Prostate gland (tissue), 2 donors: ENCODE measurements around the gene CEP128. TPM values are rescaled to one million over a fixed set of nuclear protein-coding genes. Genes with fewer than 3 reads are reported as not detected.

Experiments used
- DNase-seq: peaks from one replicate; pipeline ENCODE4 v3.0.0-alpha.2; 2019; ENCODE audit warnings: low spot score
- H3K27ac ChIP-seq, 2 donors: fragments of 200-600 bp; sonication (generic); 2 replicates each; pipeline ENCODE4 v1.5.1; 2017 to 2019
- H3K27me3 ChIP-seq: fragments of 200-600 bp; sonication (generic); replicated peaks from 2 replicates; pipeline ENCODE4 v1.5.1; 2019; ENCODE audit not compliant: insufficient read depth
- H3K36me3 ChIP-seq, 2 donors: fragments of 200-600 bp; sonication (generic); 1 replicate in 1 of 2; 2 replicates in 1 of 2; pipeline versions ENCODE4 v1.5.1 to v1.8.1; 2017 to 2019
- H3K4me1 ChIP-seq: fragments of 200-600 bp; sonication (generic); replicated peaks from 2 replicates; pipeline ENCODE4 v1.5.1; 2019
- H3K4me3 ChIP-seq, 2 donors: fragments of 200-600 bp; sonication (generic); 2 replicates each; pipeline ENCODE4 v1.5.1; 2017 to 2019
- H3K9me3 ChIP-seq: fragments of 200-600 bp; sonication (generic); 2 replicates; pipeline ENCODE4 v1.5.1; 2017
- POLR2A ChIP-seq: fragments of 450-650 bp; IDR thresholded peaks from one replicate; pipeline ENCODE4 v1.6.1; 2016; ENCODE audit warnings: antibody characterized with exemption, mild to moderate bottlenecking
- POLR2AphosphoS5 ChIP-seq: sonication (generic); formaldehyde crosslinking; IDR thresholded peaks from one replicate; pipeline ENCODE4 v1.6.1; 2017; ENCODE audit warnings: antibody characterized with exemption
- WGBS: methylation state at CpG from one replicate; pipeline ENCODE4 v1.1.5; 2018; 5-methylcytosine and 5-hydroxymethylcytosine counted together
- intact Hi-C: fragments of 100-400 bp; cut with DNase I; formaldehyde crosslinking; loops from one replicate; pipeline ENCODE4 v1.14.2; 2022
- total RNA-seq, 2 donors: library from RNA; depleted of rRNA; stranded (reverse); fragments of >200 nt; gene quantifications; one replicate each; pipeline ENCODE4 v1.1.0, GENCODE V29; 2016
- TF ChIP-seq, protein P1 (sequence below), 4 experiments: fragments of 200-600 bp in 2 of 4; fragments of 450-650 bp in 2 of 4; sonication (generic) in 2 of 4; IDR thresholded peaks; 1 replicate in 3 of 4; 2 replicates in 1 of 4; pipeline ENCODE4 v1.5.1; 2016 to 2019; ENCODE audit warnings: antibody characterized with exemption in 4 of 4, mild to moderate bottlenecking in 2 of 4, moderate library complexity in 2 of 4

Gene CEP128
- total RNA-seq, 2 donors from 2014 or later: 6.4 to 7.3 TPM

DNA sequence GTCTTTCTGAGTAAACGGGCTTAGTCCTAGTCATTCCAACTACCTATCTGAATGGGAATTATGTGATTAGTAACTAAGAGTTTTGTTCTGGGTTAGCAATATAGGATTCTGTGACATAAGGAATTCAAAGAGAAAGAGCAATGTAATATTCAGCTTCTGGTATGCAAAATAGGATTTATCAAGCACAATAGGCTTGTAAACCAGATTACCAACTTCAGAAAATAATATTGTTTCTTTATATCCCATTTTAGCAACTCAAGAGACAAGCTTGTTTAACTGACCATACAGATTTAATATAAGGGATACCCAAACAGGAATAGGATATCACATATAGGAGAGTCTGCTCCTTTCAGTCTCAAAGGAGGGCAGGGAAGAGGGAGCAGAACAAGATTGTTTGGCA, 240.9 kb downstream of the CEP128 start:
- H3K27me3 ChIP-seq: no peaks in the 10 kb centered on the region
- no peaks in the 10 kb centered on the region for H3K9me3 ChIP-seq
- no peaks in the 10 kb centered on the region for H3K36me3 ChIP-seq
- H3K4me1 ChIP-seq: no peaks in the 10 kb centered on the region
- intact Hi-C loops: no loop called here
- no peak for TF ChIP-seq POLR2A
- TF ChIP-seq, protein P1, sequence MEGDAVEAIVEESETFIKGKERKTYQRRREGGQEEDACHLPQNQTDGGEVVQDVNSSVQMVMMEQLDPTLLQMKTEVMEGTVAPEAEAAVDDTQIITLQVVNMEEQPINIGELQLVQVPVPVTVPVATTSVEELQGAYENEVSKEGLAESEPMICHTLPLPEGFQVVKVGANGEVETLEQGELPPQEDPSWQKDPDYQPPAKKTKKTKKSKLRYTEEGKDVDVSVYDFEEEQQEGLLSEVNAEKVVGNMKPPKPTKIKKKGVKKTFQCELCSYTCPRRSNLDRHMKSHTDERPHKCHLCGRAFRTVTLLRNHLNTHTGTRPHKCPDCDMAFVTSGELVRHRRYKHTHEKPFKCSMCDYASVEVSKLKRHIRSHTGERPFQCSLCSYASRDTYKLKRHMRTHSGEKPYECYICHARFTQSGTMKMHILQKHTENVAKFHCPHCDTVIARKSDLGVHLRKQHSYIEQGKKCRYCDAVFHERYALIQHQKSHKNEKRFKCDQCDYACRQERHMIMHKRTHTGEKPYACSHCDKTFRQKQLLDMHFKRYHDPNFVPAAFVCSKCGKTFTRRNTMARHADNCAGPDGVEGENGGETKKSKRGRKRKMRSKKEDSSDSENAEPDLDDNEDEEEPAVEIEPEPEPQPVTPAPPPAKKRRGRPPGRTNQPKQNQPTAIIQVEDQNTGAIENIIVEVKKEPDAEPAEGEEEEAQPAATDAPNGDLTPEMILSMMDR (IDR thresholded peaks at IDR 0.05): no peak
- no peak for TF ChIP-seq POLR2AphosphoS5
- 97% methylated on average over 1 of the region's 1 CpG for WGBS
- H3K4me3 ChIP-seq: no peak overlapping the region
- H3K27ac ChIP-seq: no peak overlapping the region
- DNase-seq: no peak

DNA sequence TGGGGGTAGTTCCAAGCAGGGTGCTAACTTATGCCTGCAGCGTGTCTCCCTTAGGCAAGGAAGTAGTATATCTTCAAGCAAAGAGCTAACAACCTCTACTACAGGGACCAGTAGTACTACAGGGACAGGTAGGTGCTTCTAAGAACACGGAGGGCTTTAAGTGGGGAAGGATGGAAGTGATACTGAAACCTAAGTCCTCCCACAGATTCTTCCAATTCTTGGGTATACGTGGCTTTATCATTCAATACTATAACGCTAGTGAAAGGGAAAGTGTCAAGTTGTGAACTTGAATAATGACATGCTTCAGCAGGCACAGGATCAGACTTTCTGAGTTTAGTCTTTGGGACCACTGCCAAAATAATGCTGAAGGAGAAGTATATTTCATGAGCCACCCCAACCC, 241.7 kb downstream of the CEP128 start:
- intact Hi-C loops: no loop called here
- TF ChIP-seq POLR2A: no peak
- TF ChIP-seq POLR2AphosphoS5: no peak
- TF ChIP-seq, protein P1 (IDR thresholded peaks at IDR 0.05): no peak
- Histone ChIP-seq H3K9me3 (no peaks in the 10 kb centered on the region), H3K36me3 (no peaks in the 10 kb centered on the region), H3K27me3 (no peaks in the 10 kb centered on the region), H3K27ac (no peak overlapping the region), H3K4me1 (no peaks in the 10 kb centered on the region), H3K4me3 (no peak overlapping the region)
- 74% methylated on average over 4 of the region's 4 CpGs for WGBS
- DNase-seq: no peak

DNA sequence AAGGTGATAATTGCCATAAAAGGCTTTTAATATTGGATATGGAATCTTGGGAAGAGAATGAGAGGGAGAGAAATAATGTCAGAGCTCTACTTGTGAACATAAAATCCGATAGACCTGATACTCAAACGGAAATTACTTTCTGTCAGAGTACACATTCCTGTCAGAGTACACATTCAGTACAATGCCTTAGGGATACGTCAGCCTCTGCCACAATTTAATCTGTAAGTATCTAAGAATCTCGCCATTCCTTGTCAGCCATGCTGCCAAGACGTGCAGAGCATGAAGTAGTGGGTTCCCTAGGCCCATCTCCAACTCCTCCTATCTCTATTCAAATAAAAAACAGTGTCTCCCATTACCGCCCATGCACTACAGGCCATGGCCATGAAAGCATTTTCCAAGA, 242.6 kb downstream of the CEP128 start:
- Histone ChIP-seq H3K27me3 (no peaks in the 10 kb centered on the region), H3K9me3 (no peaks in the 10 kb centered on the region), H3K4me3 (no peak overlapping the region), H3K4me1 (no peaks in the 10 kb centered on the region), H3K27ac (no peak overlapping the region), H3K36me3 (no peaks in the 10 kb centered on the region)
- 70% methylated on average over 6 of the region's 6 CpGs for WGBS
- intact Hi-C loops: no loop called here
- TF ChIP-seq, protein P1 (IDR thresholded peaks at IDR 0.05): no peak
- TF ChIP-seq POLR2A: no peak
- DNase-seq: no peak

DNA sequence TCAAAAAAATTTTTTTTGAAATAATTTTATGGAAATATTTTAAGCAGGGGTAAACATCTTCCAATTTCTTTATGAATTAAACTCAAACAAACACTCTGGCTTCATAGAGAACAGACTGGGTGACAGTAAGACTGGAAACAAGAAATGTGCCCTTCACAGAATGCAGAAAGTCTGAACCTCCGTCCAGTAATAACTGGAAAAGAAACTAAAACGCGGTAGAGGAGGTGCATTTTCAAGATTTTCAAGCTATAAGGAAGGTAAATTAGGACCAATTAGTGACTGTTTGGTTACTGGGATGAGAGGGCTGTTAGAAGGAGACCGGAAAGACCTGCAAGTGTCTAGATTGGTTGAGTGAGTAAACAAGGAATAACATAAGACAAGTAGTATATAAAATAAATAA, 245.7 kb downstream of the CEP128 start:
- WGBS: 83% methylated on average over 4 of the region's 4 CpGs
- H3K36me3 ChIP-seq: no peaks in the 10 kb centered on the region
- H3K4me1 ChIP-seq: no peaks in the 10 kb centered on the region
- no peaks in the 10 kb centered on the region for H3K9me3 ChIP-seq
- no peaks in the 10 kb centered on the region for H3K27me3 ChIP-seq
- no peak overlapping the region for H3K27ac ChIP-seq
- no peak overlapping the region for H3K4me3 ChIP-seq
- intact Hi-C loops: no loop called here
- no peak for DNase-seq
- TF ChIP-seq POLR2A: no peak
- TF ChIP-seq, protein P1 (IDR thresholded peaks at IDR 0.05): no peak
- no peak for TF ChIP-seq POLR2AphosphoS5

DNA sequence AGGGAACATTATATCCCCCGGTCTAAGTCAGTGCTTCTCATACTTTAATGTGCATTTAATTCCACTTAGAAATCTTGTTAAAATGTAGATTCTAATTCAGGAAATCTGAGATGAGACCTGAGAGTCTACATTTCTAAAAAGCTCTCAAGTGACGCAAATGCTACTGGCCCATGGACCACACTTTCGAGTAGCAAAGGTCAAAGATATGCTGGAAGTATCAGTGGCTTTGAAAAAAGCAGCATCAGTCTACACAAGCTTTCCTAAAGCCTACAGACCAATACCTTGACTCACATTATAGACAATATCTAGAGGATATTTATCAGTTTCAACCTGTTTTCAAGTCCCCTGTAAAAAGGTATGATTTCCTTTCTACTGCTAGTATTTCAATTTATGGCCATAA, 248.6 kb downstream of the CEP128 start:
- H3K4me3 ChIP-seq: no peak overlapping the region
- H3K36me3 ChIP-seq: no peaks in the 10 kb centered on the region
- no peak overlapping the region for H3K27ac ChIP-seq
- H3K9me3 ChIP-seq: no peaks in the 10 kb centered on the region
- no peak for DNase-seq
- H3K4me1 ChIP-seq: no peaks in the 10 kb centered on the region
- no peaks in the 10 kb centered on the region for H3K27me3 ChIP-seq
- intact Hi-C loops: no loop called here
- 90% methylated on average over 3 of the region's 3 CpGs for WGBS
- TF ChIP-seq, protein P1 (IDR thresholded peaks at IDR 0.05): no peak
